IPS DF 6.9 (cell line): ENCODE results near the gene ROPN1L.

Experiments
- DNase-seq: peaks from one replicate; pipeline ENCODE4 v3.0.0-alpha.2; 2013; ENCODE audit warnings: low read depth, low spot score
- H3K27ac ChIP-seq: one replicate; pipeline ENCODE4 v1.5.1; 2013; ENCODE audit warnings: low read length, control low read depth
- H3K27me3 ChIP-seq: 2 replicates; pipeline ENCODE4 v1.6.1; 2013; ENCODE audit warnings: mild to moderate bottlenecking, low read length; ENCODE audit not compliant: control insufficient read depth, insufficient read depth
- H3K36me3 ChIP-seq: 2 replicates; pipeline ENCODE4 v1.6.1; 2013; ENCODE audit warnings: low read length; ENCODE audit not compliant: control insufficient read depth, insufficient read depth
- H3K4me1 ChIP-seq: 2 replicates; pipeline ENCODE4 v1.6.1; 2013; ENCODE audit warnings: low read length; ENCODE audit not compliant: control insufficient read depth, insufficient read depth
- H3K4me3 ChIP-seq: 2 replicates; pipeline ENCODE4 v1.5.1; 2013; ENCODE audit warnings: mild to moderate bottlenecking, low read length
- H3K9me3 ChIP-seq: 2 replicates; pipeline ENCODE4 v1.6.1; 2013; ENCODE audit warnings: low read length, inconsistent platforms; ENCODE audit not compliant: control insufficient read depth, insufficient read depth
- WGBS: extraction: QIAGEN DNeasy Blood & Tissue Kit; methylation state at CpG from one replicate; pipeline ENCODE4 v1.1.7; 2013; ENCODE audit warnings: mixed read lengths, missing lambda C conversion rate; ENCODE audit not compliant: insufficient read length, insufficient coverage; 5-methylcytosine and 5-hydroxymethylcytosine counted together

Gene ROPN1L

GRCh38 chr5:10427201-10427600 is 14.5 kb upstream of the ROPN1L start:
- H3K4me3 ChIP-seq = no peak overlapping the region
- no peaks in the 10 kb centered on the region for H3K4me1 ChIP-seq
- no peak overlapping the region for H3K27ac ChIP-seq
- no CpG with 5 or more reads among the region's 2 CpGs for WGBS
- peaks cover 5% of the 10 kb centered on the region; the same call in 1 of the 2 replicates for H3K36me3 ChIP-seq
- no peak for DNase-seq
- no peaks in the 10 kb centered on the region for H3K27me3 ChIP-seq
- H3K9me3 ChIP-seq = no peaks in the 10 kb centered on the region

GRCh38 chr5:10427978-10428377 is 13.7 kb upstream of the ROPN1L start:
- no peaks in the 10 kb centered on the region for H3K27me3 ChIP-seq
- no peaks in the 10 kb centered on the region for H3K9me3 ChIP-seq
- H3K27ac ChIP-seq = no peak overlapping the region
- peaks cover 5% of the 10 kb centered on the region; the same call in 1 of the 2 replicates for H3K36me3 ChIP-seq
- DNase-seq = no peak
- WGBS = no CpG with 5 or more reads among the region's 2 CpGs
- no peak overlapping the region for H3K4me3 ChIP-seq
- no peaks in the 10 kb centered on the region for H3K4me1 ChIP-seq

- Histone ChIP-seq H3K27me3 (no peaks in the 10 kb centered on the region), H3K9me3 (no peaks in the 10 kb centered on the region), H3K27ac (no peak overlapping the region), H3K4me3 (no peak overlapping the region), H3K36me3 (peaks cover 3% of the 10 kb centered on the region; the same call in 1 of the 2 replicates), H3K4me1 (no peaks in the 10 kb centered on the region)
- no peak for DNase-seq
- no CpG with 5 or more reads among the region's 1 CpG for WGBS
Observed at GRCh38 chr5:10431415-10431814, 10.3 kb upstream of the ROPN1L start.

- Histone ChIP-seq H3K4me1 (no peaks in the 10 kb centered on the region), H3K27me3 (no peaks in the 10 kb centered on the region), H3K9me3 (no peaks in the 10 kb centered on the region), H3K4me3 (no peak overlapping the region), H3K36me3 (peaks cover 3% of the 10 kb centered on the region; the same call in 1 of the 2 replicates), H3K27ac (no peak overlapping the region)
- no CpG with 5 or more reads among the region's 8 CpGs for WGBS
- no peak for DNase-seq
Observed at GRCh38 chr5:10432059-10433008, 9.3 kb upstream of the ROPN1L start.

- Histone ChIP-seq H3K4me3 (no peak overlapping the region), H3K9me3 (no peaks in the 10 kb centered on the region), H3K4me1 (no peaks in the 10 kb centered on the region), H3K27me3 (no peaks in the 10 kb centered on the region), H3K27ac (no peak overlapping the region), H3K36me3 (peaks cover 3% of the 10 kb centered on the region; the same call in 1 of the 2 replicates)
- no CpG with 5 or more reads among the region's 5 CpGs for WGBS
- DNase-seq = no peak
Observed at GRCh38 chr5:10434392-10434791, 7.3 kb upstream of the ROPN1L start.

- H3K4me1 ChIP-seq = no peaks in the 10 kb centered on the region
- H3K9me3 ChIP-seq = no peaks in the 10 kb centered on the region
- no peaks in the 10 kb centered on the region for H3K27me3 ChIP-seq
- DNase-seq = no peak
- no peak overlapping the region for H3K4me3 ChIP-seq
- no peak overlapping the region for H3K27ac ChIP-seq
- no peaks in the 10 kb centered on the region for H3K36me3 ChIP-seq
- no CpG with 5 or more reads among the region's 4 CpGs for WGBS
Observed at GRCh38 chr5:10438301-10438700, 3.4 kb upstream of the ROPN1L start.

- no peak overlapping the region for H3K4me3 ChIP-seq
- no peak overlapping the region for H3K27ac ChIP-seq
- H3K27me3 ChIP-seq = no peaks in the 10 kb centered on the region; the same call in 1 of the 2 replicates
- no peak for DNase-seq
- no peaks in the 10 kb centered on the region for H3K36me3 ChIP-seq
- no peaks in the 10 kb centered on the region for H3K4me1 ChIP-seq
- no CpG with 5 or more reads among the region's 4 CpGs for WGBS
- no peaks in the 10 kb centered on the region for H3K9me3 ChIP-seq
Observed at GRCh38 chr5:10439692-10440091, 2.0 kb upstream of the ROPN1L start.

GRCh38 chr5:10440367-10440990 is 1.2 kb upstream of the ROPN1L start:
- H3K27ac ChIP-seq = no peak overlapping the region
- no peak overlapping the region for H3K4me3 ChIP-seq
- no peak for DNase-seq
- no peaks in the 10 kb centered on the region for H3K36me3 ChIP-seq
- no peaks in the 10 kb centered on the region; the same call in 1 of the 2 replicates for H3K27me3 ChIP-seq
- no peaks in the 10 kb centered on the region for H3K4me1 ChIP-seq
- no CpG with 5 or more reads among the region's 16 CpGs for WGBS
- no peaks in the 10 kb centered on the region for H3K9me3 ChIP-seq

- DNase-seq = no peak
- Histone ChIP-seq H3K36me3 (no peaks in the 10 kb centered on the region), H3K27ac (no peak overlapping the region), H3K4me3 (peak overlapping the region; percentile 73; the same call in 1 of the 2 replicates), H3K9me3 (no peaks in the 10 kb centered on the region), H3K4me1 (no peaks in the 10 kb centered on the region), H3K27me3 (no peaks in the 10 kb centered on the region; the same call in 1 of the 2 replicates)
- WGBS = no CpG with 5 or more reads among the region's 44 CpGs
Observed at GRCh38 chr5:10441992-10442435, 335 bp downstream of the ROPN1L start.

GRCh38 chr5:10442576-10442975 is 897 bp downstream of the ROPN1L start:
- Histone ChIP-seq H3K36me3 (no peaks in the 10 kb centered on the region), H3K4me1 (no peaks in the 10 kb centered on the region), H3K27ac (no peak overlapping the region), H3K9me3 (no peaks in the 10 kb centered on the region), H3K4me3 (no peak overlapping the region), H3K27me3 (no peaks in the 10 kb centered on the region; the same call in 1 of the 2 replicates)
- no CpG with 5 or more reads among the region's 4 CpGs for WGBS
- DNase-seq = no peak
